22Rv1 (cell line): Measurements from ENCODE around the gene RFTN1.

Experiments
- CTCF ChIP-seq: fragments of 450-650 bp; IDR thresholded peaks from 2 replicates; pipeline ENCODE4 v1.5.1; 2017; ENCODE audit warnings: mild to moderate bottlenecking
- ZFX ChIP-seq: fragments of 450-650 bp; IDR thresholded peaks from 2 replicates; pipeline ENCODE4 v1.6.1; 2017; ENCODE audit warnings: antibody characterized with exemption, borderline replicate concordance

- TF ChIP-seq ZFX = no peak
- no peak for TF ChIP-seq CTCF
Observed at GRCh38 chr3:16303037-16303575, 210.4 kb downstream of the RFTN1 start.
